ENCODE results near the gene FBXL7. TPM values are rescaled to one million over a fixed set of nuclear protein-coding genes. Genes with fewer than 3 reads are reported as not detected.

Gene FBXL7
- total and polyA plus RNA-seq, 2 donors (not counting 3 experiments of a cell fraction or from before 2014, with no cell fraction given), result 23.5 to 32.2 TPM

DNA sequence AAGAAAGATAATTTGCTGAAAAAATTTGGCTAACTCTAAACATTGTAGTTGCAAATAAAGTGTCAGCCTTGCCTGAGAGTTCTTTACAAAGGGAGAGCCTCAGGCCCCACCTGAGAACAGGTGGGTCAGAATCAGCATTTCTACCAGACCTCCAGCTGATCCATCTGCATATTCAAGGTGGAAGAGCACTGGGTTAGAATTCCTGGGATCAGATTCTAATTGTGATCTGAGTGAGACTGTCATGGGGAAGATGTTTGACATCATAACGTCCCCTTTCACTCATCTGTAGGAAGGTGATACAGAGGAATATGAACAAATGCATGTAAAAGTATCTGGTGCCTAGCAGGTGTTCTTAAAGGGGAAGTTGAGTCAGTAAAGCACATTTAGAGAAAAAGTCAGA is 54.6 kb downstream of the FBXL7 start:
- Histone ChIP-seq H3K9me3 (replicated peaks; ENCODE audit: control insufficient read depth, insufficient read depth, low read length) (no peaks in the 10 kb centered on the region), H3K4me2 (ENCODE audit: insufficient read depth, low read length) (no peak overlapping the region), H3K27ac (ENCODE audit: insufficient read depth, low read depth, low read length) (no peak overlapping the region), H3K9ac (replicated peaks; ENCODE audit: extremely low read depth, insufficient read depth, low read length) (no peak overlapping the region), H3K79me2 (ENCODE audit: control insufficient read depth, insufficient read depth, low read length) (peaks cover 3% of the 10 kb centered on the region), H3K27me3 (ENCODE audit: control insufficient read depth in 2 of 2, insufficient read depth in 2 of 2, low read length in 2 of 2) (no peaks in the 10 kb centered on the region), H3K4me3 (replicated peaks in 1 of 3; ENCODE audit: insufficient read depth in 1 of 3, low read depth in 1 of 3, low read length in 3 of 3) (no peak overlapping the region), H3K36me3 (ENCODE audit: control insufficient read depth in 2 of 2, extremely low read depth in 1 of 2, insufficient read depth in 2 of 2, low read length in 2 of 2) (no peaks in the 10 kb centered on the region), H3K9me1 (replicated peaks; ENCODE audit: control insufficient read depth, extremely low read depth, insufficient read depth, low read length) (no peaks in the 10 kb centered on the region), H3K4me1 (ENCODE audit: control insufficient read depth, extremely low read depth, insufficient read depth, low read length) (no peaks in the 10 kb centered on the region), H4K20me1 (replicated peaks; ENCODE audit: control insufficient read depth, extremely low read depth, insufficient read depth, low read length) (peaks cover 3% of the 10 kb centered on the region), H2AFZ (ENCODE audit: low read depth, low read length) (no peak overlapping the region)
- intact Hi-C loops (cut with micrococcal nuclease) (no loop called here), dilution Hi-C loops (cut with MboI; ENCODE audit: extremely low pct_ligation_motif_present, low sequenced_read_pairs) (no loop called here)
- no peak for TF ChIP-seq MYC (IDR thresholded peaks at IDR 0.05; ENCODE audit: low read depth, low read length)
- no peak for TF ChIP-seq POLR2A (IDR thresholded peaks at IDR 0.05; ENCODE audit: low read depth, low read length)
- TF ChIP-seq JUN (IDR thresholded peaks at IDR 0.05; ENCODE audit: borderline replicate concordance, insufficient read depth, insufficient read length, low read depth), result no peak
- no peak for TF ChIP-seq GATA2 (IDR thresholded peaks at IDR 0.05; ENCODE audit: insufficient read depth, insufficient read length, low read depth, low read length)
- TF ChIP-seq, protein P1, sequence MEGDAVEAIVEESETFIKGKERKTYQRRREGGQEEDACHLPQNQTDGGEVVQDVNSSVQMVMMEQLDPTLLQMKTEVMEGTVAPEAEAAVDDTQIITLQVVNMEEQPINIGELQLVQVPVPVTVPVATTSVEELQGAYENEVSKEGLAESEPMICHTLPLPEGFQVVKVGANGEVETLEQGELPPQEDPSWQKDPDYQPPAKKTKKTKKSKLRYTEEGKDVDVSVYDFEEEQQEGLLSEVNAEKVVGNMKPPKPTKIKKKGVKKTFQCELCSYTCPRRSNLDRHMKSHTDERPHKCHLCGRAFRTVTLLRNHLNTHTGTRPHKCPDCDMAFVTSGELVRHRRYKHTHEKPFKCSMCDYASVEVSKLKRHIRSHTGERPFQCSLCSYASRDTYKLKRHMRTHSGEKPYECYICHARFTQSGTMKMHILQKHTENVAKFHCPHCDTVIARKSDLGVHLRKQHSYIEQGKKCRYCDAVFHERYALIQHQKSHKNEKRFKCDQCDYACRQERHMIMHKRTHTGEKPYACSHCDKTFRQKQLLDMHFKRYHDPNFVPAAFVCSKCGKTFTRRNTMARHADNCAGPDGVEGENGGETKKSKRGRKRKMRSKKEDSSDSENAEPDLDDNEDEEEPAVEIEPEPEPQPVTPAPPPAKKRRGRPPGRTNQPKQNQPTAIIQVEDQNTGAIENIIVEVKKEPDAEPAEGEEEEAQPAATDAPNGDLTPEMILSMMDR (IDR thresholded peaks at IDR 0.05; ENCODE audit: extremely low read depth in 1 of 2, insufficient read depth in 1 of 2, low read depth in 1 of 2, low read length in 2 of 2), result no peak
- TF ChIP-seq EZH2 (IDR thresholded peaks at IDR 0.05; ENCODE audit: borderline replicate concordance, low read depth, low read length, severe bottlenecking), result no peak
- TF ChIP-seq POLR2AphosphoS5 (IDR thresholded peaks at IDR 0.05; ENCODE audit: insufficient read depth, low read depth, low read length), result no peak
- no peak for TF ChIP-seq FOS (IDR thresholded peaks at IDR 0.05; ENCODE audit: borderline replicate concordance, insufficient read depth, low read length)
- TF ChIP-seq, protein P2, sequence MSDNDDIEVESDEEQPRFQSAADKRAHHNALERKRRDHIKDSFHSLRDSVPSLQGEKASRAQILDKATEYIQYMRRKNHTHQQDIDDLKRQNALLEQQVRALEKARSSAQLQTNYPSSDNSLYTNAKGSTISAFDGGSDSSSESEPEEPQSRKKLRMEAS (IDR thresholded peaks at IDR 0.05; ENCODE audit: insufficient read depth, insufficient read length), result no peak
- no TSS peak for BruUV-seq (replicated peaks)
- DNase-seq (ENCODE audit: low read depth, low spot score) (no peak), FAIRE-seq (no peak)
- ChIA-PET POLR2A (no interaction called here), CTCF (no interaction called here)

Data from endothelial cell of umbilical vein (primary cell).